Calu3 (cell line): ENCODE results near the gene SLC12A5. TPM values are rescaled to one million over a fixed set of nuclear protein-coding genes. Genes with fewer than 3 reads are reported as not detected.

ENCODE experiments used
- BruUV-seq: library from RNA; stranded (reverse); fragments of 400-500 nt; replicated peaks from 2 replicates; lab custom pipeline; 2021; lab: Mats Ljungman, UMichigan
- CTCF ChIA-PET: fragments of 300-600 bp; sonication (Branson Sonifier 250); formaldehyde crosslinking; loops from one replicate; lab custom pipeline; 2022; ENCODE audit warnings: antibody characterized with exemption; lab: Charles Lee
- DNase-seq: peaks from one replicate; pipeline ENCODE4 v3.0.0; 2022
- H3K27ac Mint-ChIP-seq: one replicate; pipeline ENCODE4 v1.8.0; 2022; ENCODE audit warnings: mixed read lengths; ENCODE audit not compliant: unreplicated experiment
- H3K27me3 Mint-ChIP-seq: one replicate; pipeline ENCODE4 v1.8.0; 2022; ENCODE audit warnings: mixed read lengths; ENCODE audit not compliant: unreplicated experiment
- H3K36me3 Mint-ChIP-seq: one replicate; pipeline ENCODE4 v1.8.0; 2022; ENCODE audit warnings: mild to moderate bottlenecking, moderate library complexity, mixed read lengths; ENCODE audit not compliant: insufficient read depth, unreplicated experiment
- H3K4me1 Mint-ChIP-seq: one replicate; pipeline ENCODE4 v1.8.0; 2022; ENCODE audit warnings: mild to moderate bottlenecking, low read depth, mixed read lengths; ENCODE audit not compliant: unreplicated experiment
- H3K4me3 Mint-ChIP-seq: one replicate; pipeline ENCODE4 v1.8.0; 2022; ENCODE audit warnings: mild to moderate bottlenecking, low read depth, moderate library complexity, mixed read lengths; ENCODE audit not compliant: unreplicated experiment
- H3K9me3 Mint-ChIP-seq: one replicate; pipeline ENCODE4 v1.8.0; 2022; ENCODE audit warnings: low read depth, mixed read lengths; ENCODE audit not compliant: unreplicated experiment
- intact Hi-C: fragments of 100-400 bp; cut with micrococcal nuclease; formaldehyde crosslinking; loops from one replicate; pipeline ENCODE4 v1.10.0; 2022; ENCODE audit not compliant: unreplicated experiment
- total RNA-seq: library from RNA; stranded (reverse); gene quantifications from 2 replicates; pipeline ENCODE4 v1.2.3, GENCODE V29; 2022
- TF ChIP-seq, protein P1 (sequence below): fragments of 200-600 bp; IDR thresholded peaks from one replicate; pipeline ENCODE4 v1.8.0; 2022; ENCODE audit warnings: antibody characterized with exemption; ENCODE audit not compliant: unreplicated experiment

The SLC12A5 gene
- total RNA-seq, 1 experiment from 2014 or later, result 2.1 TPM

DNA sequence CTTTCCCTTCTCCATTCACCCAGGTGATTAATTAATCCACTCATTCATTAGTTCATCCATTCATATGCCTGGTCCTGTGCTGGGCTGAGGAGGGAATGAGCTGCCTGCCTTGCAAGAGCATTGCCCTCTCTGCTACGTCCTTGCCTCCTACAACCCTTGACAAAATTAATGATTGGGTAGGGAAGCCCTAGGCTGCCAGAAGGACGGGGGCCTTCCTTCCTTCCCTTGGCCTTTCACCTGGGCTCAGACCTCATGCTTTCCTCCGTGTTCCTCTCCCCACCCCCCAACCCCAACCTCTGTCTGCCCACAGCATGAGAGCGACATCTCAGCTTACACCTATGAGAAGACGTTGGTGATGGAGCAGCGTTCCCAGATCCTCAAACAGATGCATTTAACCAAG, 25.6 kb downstream of the SLC12A5 start:
- no peaks in the 10 kb centered on the region for H3K4me1 Mint-ChIP-seq
- TF ChIP-seq, protein P1, sequence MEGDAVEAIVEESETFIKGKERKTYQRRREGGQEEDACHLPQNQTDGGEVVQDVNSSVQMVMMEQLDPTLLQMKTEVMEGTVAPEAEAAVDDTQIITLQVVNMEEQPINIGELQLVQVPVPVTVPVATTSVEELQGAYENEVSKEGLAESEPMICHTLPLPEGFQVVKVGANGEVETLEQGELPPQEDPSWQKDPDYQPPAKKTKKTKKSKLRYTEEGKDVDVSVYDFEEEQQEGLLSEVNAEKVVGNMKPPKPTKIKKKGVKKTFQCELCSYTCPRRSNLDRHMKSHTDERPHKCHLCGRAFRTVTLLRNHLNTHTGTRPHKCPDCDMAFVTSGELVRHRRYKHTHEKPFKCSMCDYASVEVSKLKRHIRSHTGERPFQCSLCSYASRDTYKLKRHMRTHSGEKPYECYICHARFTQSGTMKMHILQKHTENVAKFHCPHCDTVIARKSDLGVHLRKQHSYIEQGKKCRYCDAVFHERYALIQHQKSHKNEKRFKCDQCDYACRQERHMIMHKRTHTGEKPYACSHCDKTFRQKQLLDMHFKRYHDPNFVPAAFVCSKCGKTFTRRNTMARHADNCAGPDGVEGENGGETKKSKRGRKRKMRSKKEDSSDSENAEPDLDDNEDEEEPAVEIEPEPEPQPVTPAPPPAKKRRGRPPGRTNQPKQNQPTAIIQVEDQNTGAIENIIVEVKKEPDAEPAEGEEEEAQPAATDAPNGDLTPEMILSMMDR, result no peak
- no peak overlapping the region for H3K27ac Mint-ChIP-seq
- no peak for DNase-seq
- H3K9me3 Mint-ChIP-seq, result no peaks in the 10 kb centered on the region
- no TSS peak for BruUV-seq
- H3K4me3 Mint-ChIP-seq, result no peak overlapping the region
- intact Hi-C loops, result no loop called here
- peaks cover 60% of the 10 kb centered on the region for H3K27me3 Mint-ChIP-seq
- CTCF ChIA-PET, result no interaction called here
- H3K36me3 Mint-ChIP-seq, result no peaks in the 10 kb centered on the region

GRCh38 chr20:46055269-46055668, 26.3 kb downstream of the SLC12A5 start:
- no peak overlapping the region for H3K27ac Mint-ChIP-seq
- TF ChIP-seq, protein P1, result no peak
- peaks cover 54% of the 10 kb centered on the region for H3K27me3 Mint-ChIP-seq
- no peak for DNase-seq
- no TSS peak for BruUV-seq
- H3K36me3 Mint-ChIP-seq, result no peaks in the 10 kb centered on the region
- no peak overlapping the region for H3K4me3 Mint-ChIP-seq
- intact Hi-C loops, result no loop called here
- no peaks in the 10 kb centered on the region for H3K4me1 Mint-ChIP-seq
- H3K9me3 Mint-ChIP-seq, result no peaks in the 10 kb centered on the region
- CTCF ChIA-PET, result no interaction called here

- DNase-seq, result no peak
- intact Hi-C loops, result no loop called here
- H3K27me3 Mint-ChIP-seq, result peaks cover 44% of the 10 kb centered on the region
- no peaks in the 10 kb centered on the region for H3K9me3 Mint-ChIP-seq
- no TSS peak for BruUV-seq
- CTCF ChIA-PET, result interaction anchor here (1.1 kb wide), 1 partner anchor 71 kb away, joined by 3 read pairs; no protein-coding TSS in a partner anchor
- no peaks in the 10 kb centered on the region for H3K4me1 Mint-ChIP-seq
- no peak overlapping the region for H3K4me3 Mint-ChIP-seq
- H3K27ac Mint-ChIP-seq, result no peak overlapping the region
- H3K36me3 Mint-ChIP-seq, result peaks cover 3% of the 10 kb centered on the region
- TF ChIP-seq, protein P1, result no peak
Measured at GRCh38 chr20:46056027-46056833, 27.2 kb downstream of the SLC12A5 start.

DNA sequence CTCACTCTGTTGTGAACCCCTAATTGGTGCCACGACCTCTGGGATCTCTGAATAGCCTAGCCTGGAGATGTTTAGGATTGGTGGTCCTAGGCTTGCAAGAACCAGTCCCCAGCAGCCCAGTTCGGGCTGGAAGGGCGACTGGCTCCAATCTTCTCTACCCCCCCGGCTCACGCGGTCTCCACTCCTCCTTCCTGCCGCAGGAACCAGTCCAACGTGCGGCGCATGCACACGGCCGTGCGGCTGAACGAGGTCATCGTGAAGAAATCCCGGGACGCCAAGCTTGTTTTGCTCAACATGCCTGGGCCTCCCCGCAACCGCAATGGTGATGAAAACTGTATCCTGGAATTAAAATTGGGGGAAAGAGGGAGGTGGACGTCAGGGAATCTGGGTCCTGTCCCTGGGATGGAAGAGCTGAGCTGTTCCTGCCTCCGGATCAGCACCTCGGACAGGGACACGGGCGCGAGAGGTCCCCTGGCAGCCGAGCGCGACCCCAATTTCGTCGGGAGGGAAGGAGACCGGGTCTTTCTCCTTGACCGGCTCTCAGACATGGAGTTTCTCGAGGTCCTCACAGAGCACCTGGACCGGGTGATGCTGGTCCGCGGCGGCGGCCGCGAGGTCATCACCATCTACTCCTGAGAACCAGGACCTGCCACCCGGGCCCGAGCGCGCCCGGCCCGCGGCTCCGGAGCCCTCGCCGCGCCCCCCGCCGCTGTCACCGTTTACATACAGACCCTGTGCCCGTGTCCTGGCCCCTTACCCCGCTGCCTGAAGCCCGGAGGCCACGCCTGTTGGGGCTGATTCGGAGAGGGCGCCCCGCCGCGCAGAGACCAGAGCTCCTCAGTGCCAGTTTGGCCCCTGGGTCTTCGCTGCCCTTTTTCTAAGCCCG, 28.2 kb downstream of the SLC12A5 start:
- DNase-seq, result no peak
- intact Hi-C loops, result no loop called here
- CTCF ChIA-PET, result interaction anchor here (1.7 kb wide), 1 partner anchor 14 kb away, joined by 4 read pairs; no protein-coding TSS in a partner anchor
- BruUV-seq, result no TSS peak
- H3K27me3 Mint-ChIP-seq, result peaks cover 39% of the 10 kb centered on the region
- H3K4me3 Mint-ChIP-seq, result no peak overlapping the region
- H3K27ac Mint-ChIP-seq, result no peak overlapping the region
- TF ChIP-seq, protein P1, result no peak
- no peaks in the 10 kb centered on the region for H3K9me3 Mint-ChIP-seq
- peaks cover 13% of the 10 kb centered on the region for H3K36me3 Mint-ChIP-seq
- H3K4me1 Mint-ChIP-seq, result no peaks in the 10 kb centered on the region
